Measurements from ENCODE around the gene ABTB2.

The ABTB2 gene

DNA sequence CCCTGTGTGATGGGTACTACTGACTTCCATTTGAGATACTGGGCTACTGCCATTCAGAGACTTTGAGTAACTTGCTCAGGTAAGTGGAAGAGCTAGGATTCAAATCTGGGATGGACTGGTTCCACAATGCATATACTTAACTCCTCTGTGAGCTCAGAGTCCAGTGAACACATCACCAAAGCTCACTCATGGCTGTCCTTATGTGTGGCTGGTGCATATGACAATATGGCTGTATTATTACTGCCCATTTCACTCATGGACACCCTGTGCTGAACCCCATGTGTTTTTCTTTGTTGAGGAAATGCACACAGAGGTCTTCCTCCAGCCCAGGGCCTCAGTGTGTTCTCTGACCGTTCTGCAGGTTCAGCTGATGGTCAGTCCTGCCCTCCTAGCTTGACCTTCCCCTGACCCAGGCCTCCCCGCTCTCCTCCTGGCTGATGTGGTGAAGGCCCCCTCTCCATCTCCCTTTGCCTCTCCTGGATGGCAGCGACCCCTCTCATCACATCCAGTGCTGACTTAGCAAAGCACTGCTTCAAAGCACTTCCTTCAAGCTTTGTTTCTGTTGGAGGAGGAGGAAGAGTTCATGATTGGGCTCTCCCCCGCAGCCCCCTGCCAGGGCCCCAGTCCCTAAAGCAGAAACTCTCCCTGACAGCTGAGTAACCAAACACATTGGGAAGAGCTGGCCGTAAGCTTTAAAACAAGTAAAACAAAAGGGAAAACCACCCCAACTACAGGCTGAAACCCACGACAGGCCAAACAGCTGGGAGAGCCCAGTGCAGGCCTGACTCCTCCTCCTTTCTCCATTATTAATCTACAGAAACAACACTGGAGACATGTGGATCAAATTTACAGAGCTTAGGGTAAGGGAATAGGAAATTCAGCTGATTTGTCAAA lies 151.2 kb downstream of the ABTB2 start:
- DNase-seq: no peak

DNA sequence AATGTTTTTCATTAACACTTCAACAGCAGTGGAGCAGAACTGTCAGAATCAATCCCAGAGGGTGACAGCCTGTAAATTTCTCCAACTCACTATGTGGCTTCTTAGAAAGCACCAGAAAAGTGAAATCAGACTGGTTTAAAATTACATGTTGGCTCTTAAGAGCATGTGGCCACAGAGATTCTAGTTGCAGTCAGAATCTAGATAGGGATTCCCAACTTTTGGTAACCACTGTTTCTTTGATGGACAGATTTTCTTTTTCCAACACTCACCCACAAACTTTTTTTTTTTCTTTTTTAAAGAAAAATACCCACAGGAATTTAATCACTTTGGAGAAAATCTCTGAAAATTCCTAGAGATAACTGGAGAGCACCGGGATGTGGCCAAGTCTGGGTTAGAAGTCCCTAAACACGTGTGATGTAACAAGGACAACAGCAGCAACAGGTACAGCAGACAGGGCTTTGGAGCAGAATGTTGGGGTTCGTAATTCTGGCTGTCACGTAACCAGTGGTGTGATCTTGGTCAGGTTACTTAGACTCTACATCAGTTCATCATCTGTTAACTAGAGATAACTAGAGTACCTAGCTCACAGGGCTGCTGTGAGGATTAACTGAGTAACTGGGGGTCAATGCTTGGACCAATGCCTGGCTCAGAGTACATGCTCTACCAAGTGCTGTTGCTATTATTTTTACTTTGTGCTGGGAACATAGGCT lies 152.3 kb downstream of the ABTB2 start:
- no peak for DNase-seq

DNA sequence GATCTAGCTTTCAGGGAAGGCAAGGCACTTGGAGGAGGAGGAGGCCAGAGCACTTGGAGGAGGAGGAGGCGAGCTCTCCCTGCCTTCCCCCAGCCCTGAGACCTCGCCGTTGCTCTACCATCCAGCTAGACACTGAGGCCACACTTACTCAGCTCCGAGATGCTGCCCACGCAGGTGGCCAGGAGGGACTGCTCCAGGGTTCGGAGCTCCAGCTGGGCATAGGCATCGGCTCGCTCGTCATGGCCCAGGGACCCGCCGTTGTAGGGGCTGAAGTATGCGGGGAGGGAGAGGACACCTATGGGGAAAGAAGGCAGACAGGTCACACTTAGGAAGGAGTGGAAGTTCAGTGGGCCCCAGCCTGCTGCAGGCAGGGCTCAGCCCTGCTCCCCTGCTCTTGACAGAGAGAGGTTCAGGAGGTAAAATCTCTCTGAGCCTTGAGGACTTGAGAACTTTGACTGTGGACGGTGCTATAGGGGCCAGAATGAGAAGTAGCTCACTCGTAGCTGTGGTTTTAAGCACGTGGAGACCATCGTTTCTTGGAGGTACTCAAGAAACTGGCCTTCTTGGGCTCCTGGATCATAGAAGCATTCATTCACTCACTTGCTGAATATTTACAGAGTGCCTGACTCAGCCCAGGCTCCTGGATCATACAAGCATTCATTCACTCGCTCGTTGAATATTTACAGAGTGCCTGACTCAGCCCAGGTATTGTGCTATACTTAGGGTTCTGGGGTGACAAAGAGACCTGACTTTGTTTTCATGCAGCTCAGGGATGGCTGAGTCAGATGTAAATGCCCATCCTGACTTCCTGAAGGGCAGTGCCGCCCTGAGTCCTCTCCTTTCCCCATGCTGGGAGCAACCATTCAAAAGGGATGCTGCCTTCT lies 153.2 kb downstream of the ABTB2 start:
- DNase-seq: no peak

DNA sequence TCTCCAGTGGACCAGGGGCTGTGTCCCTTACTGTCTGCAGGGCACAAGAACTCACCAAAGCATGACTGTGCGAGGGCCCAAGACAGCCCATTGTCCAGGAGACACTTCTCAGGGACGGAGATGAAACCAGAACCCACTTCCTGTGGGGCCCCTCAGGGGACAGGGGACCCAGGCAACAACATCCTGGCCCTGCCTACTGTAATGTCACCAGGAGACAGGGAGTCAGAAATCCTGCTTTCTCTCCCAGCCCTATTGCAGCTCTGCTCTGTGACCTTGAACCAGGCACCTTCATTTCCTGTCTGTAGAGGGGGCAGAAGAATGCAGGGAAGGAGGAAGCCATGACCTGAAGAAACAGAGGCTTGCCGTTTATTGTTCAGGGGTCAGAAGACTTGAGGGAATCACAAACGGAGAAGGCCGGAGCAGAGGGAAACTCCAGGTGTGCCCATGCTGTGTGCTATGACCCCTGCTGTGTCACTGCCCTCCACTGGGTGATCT lies 154.4 kb downstream of the ABTB2 start:
- DNase-seq: no peak

DNA sequence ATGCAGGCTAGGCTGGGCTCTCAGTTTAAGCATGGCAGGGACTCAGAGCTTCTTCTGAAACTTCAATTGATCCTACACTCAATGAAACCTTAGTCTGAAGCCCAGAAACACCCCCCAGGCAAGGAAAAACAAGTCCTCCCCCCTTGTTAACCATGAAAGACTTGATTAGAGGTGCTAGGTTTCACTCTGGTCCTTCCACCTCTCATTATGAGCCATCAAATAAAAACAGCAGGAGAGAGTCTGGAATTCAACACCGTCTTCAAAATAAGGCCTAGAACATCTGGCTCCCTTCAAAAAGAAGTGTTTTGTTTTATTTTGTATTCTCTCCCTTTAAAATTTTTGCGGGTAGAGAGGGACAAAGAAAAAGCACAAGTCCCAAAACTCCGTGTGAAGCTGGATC lies 156.7 kb downstream of the ABTB2 start:
- no peak for DNase-seq

DNA sequence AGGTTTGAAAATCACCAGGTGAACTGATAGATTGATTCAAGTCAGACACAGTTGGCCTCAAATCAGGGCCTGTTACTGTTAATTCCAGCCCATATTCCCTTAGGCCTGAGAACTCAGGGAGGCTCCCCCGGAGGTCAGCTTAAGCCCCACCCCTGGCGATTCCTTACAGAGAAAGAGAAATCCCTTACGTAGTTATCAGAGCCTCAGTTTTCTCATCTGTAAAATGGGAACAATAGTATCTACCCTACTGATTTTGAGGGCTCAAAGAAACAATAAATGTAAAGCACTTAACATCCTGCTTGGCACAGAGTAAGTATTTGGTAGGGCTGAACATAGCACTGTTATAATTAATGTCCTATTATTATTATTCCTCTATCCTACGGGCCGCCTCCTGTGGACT lies 158.3 kb downstream of the ABTB2 start:
- DNase-seq: no peak

DNA sequence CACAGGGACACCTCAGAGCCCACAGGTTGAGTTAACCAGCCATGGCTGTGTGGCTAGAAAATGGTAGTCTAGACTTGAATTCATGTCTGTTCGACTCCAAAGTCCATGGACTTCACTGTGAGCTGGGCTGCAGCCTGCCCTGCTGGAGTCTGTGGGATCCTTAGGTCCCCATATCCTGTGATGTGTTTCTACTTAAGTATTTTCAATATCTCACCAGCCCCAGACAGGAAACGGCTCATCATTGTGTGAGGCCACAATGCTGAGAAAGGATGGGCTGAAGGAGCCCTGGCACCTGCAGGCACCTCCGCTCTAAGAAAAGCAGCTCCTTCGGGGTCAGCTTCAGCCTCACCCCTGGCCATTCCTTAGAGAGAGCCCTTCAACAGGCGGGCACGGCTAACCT lies 159.3 kb downstream of the ABTB2 start:
- no peak for DNase-seq

DNA sequence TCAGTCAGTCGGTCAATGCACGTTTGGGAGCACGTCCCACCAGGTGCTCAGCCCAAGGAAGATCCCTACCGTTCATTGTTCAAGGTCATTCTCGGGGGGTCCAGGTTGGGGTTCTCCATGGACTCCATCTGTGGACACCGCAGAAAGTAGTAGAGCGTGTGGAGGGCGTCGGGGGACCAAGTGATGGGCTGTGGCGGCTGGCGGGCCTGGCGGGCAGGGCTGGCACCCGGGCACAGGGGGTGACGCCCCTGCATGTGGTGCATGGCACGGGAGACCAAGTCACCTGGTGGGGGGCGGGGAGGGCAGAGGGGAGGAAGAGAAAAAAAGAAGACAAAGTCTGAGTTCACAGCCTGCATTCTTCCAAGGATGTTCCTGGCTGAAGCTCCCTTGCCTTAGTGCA lies 160.6 kb downstream of the ABTB2 start:
- no peak for DNase-seq

DNA sequence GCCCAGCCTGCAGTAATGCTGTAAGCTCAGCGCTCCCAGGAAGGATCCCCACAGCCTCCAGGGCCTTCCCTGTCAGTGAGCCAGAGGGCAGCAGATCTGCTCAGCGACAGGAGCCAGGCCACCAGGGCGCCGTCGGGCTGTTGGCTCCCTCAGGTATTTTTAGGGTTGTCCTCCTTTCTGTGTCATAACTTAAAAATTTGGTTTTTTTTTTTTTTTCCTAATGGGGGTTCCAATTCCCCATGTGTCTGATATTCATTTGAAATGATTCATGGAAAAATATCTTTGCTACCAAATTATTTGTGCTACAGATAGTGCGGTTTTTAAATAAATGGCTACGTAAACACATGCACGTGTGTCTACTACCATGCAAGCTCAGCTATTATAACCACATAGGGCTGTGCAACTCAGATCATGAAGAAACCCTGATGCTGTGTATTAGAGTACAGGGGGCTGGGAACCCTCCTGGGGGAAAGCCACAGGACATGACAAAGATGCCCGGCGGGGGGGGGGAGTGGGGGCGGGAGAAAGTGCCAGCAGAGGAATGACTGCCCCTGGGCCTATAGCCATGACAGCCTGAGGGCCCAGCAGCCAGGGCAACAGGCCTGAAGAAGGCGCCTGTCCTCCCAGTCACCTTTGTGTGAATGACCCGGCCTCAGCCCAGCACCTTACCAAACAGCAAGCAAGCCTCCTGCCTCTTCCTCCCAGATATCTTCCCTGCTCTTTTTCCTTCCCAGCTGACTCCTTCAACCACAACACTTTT lies 163.1 kb downstream of the ABTB2 start:
- no peak for DNase-seq

DNA sequence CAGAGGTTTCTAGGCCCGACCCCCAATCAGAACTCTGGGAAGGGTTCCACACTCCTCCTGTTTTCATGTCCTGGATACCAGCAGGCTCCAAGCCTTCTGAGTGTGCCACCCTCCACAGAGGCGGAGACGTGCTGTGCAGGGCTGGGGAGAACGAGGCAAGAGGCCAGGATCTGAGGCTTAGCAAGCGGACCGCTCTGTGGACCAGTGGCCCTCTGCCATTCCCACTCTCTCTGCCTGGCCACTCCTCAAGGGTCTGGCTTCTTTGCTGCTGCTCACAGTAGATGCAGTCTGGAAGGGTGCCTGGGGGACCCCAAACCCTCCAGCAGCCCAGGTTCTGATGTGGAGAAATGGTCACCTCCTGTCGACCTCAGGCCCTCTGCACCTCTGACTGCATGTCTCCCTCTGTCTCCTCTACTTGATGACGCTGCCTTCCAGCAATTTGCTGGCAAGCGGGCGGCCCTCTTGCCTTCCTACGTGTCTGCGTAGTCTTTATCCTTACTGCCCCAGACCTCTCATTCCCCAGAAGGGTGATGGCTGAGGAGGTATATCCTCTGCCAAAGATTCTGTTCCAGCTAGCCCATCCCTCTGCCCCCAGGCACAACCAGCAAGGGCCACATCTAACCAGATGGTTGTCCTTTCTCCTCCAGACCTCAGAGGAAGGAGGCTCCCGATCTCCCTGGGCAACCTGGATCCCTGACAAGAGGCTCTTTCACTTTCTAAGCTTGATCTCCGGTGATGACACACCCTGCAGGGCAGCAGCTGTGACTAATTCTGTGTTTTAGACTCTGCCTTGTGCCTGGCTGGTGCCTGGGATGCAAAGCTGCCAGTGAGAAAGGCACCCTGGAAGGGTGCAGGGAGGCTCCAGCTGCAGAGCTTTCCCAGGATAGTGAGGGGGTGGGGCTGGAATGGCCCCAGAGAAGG lies 165.1 kb downstream of the ABTB2 start:
- DNase-seq: no peak

DNA sequence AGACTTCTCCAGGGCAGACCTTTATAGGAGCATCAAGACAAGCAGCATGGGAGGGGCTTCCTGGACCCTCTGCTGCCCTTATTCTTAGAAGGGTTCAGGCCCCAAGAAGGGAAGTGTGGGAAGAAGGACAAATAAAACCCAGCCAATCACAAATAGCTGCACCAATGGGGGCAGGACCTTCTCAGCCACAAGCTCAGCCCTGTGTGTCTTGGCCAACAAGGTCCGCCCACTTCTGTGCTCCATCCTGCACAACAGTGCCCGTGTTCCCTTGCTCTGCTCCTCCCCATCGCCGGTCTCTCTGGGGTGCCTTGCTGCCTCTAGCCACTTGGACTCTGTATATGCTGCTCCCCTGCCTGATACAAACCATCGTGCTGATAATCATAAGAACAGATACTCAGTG lies 166.2 kb downstream of the ABTB2 start:
- DNase-seq: no peak

DNA sequence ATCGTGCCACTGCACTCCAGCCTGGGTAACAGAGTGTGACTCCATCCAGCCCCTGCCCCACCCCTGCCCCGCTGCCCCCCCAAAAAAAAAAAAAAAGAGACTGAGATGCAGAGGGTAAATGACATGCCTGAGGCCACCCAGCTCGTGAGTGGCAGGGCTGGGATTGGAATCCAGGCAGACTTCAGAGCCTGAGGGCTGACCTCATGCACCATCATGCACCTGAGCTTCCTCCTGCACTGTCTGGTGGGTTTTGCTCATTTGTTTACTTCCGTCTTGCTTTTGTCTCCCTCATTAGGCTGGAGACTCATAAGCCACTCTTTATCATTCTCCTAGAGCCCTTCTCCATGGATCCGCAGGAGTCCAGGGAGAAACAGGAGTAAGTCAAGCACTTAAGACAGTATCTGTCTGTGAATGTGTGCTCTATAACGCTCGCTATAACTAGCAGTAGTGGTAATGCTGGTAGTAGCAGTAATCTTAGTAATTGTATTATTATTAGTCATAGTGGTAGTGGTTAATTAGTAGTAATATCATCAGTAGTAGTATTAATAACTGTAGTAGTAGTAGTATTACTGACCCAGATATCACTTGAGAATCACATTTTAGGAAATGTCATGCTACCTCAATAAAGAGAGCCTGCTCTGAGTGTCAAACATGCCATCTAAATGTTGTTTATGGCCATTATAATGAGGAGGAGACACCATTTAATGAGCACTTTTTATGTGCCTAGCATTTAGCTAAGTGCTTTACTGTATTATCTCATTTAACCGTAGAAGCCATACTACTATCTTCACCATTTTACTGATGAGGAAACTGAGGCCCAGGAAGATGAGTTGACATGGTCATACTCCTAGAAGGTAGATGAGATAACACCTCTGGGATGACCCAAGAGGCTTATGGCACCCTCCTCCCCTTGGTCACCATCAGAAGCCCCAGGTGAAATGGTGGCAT lies 167.3 kb downstream of the ABTB2 start:
- no peak for DNase-seq

DNA sequence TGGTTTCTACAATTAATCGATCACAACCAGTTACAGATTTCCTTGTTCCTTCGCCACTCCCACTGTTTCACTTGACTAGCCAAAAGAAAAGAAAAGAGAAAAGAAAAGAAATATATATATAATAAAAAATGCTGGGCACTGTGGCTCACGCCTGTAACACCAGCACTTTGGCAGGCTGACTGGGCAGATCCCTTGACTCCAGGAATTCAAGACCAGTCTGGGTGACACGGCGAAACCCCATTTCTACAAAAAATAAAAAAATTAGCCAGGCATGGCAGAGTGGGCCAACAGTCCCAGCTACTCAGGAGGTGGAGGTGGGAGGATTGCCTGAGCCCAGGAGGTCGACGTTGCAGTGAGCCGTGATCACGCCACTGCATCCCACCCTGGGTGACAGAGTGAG lies 168.6 kb downstream of the ABTB2 start:
- no peak for DNase-seq

DNA sequence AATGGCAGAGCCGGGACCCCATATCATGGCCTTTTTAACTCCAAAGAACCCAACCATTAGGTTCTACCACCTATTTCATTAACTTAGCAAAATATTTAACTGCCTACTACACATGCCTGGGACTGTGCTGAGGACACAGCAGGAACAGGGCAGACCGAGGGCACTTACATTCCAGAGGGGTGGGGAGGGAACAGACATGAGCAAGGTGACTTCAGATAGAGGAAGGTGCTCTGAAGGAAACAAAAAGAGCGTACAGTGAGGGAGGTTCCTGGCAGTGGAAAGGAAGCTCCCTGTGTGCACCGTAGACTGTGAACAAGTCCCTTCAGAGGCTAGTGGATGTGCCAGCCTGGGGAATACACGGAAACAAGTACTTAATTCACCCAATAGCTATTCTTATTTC lies 169.6 kb downstream of the ABTB2 start:
- DNase-seq: no peak

DNA sequence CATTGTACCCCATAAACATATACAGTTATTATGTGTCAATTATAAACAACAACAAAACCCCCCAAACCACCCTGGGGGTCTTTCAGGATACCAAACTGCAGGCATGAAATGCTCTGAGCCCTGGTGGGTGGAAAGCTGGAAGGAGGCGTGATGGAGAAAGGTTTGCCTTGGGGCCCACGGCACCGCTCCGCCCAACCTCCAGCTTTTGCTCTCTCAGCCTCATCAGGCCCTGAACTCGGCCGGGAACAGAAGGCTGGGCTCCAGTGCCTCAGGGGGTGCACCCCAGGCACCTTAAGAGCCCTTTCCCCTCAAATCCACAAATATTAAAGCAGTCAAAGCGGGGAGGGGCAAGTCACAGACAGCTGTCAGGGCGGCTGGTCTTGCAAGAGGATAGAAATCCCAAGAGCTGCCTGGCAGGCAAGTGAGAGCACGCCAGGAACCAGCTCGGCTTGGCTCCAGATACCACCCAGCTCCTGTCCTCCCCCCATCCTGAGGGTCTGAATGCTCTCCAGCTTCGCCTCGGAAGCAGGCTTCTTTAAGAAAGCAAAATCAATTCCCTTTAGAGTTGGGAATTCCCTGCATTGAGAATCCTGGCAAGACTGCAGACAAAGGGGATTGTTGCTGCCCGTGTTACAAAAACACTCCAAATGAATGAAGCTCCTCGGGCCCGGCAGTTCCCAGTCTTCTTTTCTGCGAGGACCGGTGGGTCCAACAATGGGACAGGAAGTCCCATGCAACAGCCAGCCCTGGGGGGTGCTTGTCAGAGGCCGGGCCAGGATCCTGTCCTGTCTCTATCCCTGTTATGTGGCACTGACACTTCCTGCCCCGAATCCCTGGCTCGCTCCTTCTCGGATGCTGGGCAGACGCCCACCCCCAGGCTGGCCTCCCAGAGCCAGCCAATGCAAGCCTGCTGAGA lies 171.6 kb downstream of the ABTB2 start:
- no peak for DNase-seq

DNA sequence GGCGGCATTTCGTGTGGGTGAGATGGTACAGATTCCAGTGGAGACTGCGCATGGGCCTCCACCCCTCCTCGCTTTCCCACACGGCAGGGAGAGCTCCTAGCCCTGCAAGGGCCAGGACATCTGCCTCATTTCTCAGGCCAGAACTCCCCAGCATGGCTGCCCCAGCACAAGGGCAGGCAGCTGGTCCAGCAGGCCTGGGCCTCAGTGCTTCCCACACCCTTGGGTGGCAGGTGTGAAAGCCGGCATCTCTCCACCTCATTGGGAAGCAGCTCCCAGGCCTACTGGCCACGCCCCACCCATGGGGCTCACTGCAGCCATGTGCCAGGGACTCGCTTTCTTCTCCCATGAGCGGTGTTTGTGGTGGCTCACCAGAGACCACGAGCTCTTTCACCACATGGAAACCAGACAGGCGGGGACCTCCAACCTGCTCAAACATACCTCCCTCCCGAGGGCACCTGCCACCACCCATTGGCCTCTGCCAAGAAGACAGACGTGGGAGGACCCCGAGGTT lies 173.2 kb downstream of the ABTB2 start:
- DNase-seq: no peak

DNA sequence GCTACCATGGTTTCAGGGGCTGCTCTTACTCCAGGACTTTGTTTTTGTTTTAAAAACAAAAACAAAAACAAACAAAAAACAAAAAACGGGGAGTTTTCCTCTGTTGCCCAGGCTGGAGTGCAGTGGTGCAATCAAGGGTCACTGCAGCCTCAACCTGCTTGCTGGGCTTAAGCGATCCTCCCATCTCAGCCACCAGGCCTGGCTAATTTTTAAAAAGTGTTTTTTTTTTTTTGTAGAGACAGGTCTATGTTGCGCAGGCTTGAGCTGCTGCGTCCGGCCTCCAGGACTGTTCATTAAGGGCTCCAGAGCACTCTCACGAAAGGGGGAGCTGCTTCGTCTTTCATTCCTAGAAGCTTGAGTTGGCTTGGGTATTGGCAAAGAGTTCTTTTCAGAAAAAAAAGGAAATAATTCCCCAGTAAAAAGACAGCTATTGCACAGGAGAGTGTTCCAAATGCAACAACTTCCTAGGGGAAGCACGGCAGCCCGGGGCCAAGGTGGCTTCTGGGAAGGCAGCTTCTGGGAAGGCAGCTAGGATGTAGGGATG lies 173.9 kb downstream of the ABTB2 start:
- no peak for DNase-seq

DNA sequence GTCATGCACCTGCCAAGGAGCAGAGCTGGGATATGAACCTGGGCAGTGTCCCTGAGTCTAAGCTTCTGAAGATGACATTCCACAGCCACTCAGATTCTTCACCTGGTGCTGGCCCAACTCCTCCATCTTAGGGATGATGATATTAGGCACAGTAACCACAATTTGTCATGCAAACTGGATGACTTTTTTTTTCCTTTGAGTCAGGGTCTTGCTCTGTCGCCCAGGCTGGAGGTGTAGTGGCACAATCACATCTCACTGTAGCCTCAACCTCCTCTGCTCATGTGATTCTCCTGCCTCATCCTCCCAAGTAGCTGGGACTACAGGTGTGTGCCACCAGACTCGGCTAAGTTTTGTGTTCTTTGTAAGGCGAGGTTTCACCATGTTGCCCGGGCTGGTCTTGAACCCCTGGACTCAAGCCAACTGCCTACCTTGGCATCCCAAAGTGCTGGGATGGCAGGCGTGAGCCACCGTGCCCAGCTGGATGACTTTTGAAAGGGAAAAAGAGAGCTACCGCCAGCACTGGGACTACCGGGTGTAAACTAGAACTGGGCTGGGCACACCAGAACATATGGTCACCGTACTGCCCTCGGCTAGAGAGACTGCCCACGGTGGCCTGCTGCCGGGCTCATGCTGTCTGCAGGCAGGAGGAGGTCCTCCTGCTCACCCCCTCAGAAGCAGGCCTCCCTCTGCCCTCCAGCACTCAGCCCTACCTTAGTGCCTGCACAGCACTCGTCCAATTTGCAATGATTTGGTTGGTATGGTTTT lies 174.7 kb downstream of the ABTB2 start:
- DNase-seq: no peak
